Measurements from ENCODE around the gene RIMBP3C. TPM values are rescaled to one million over a fixed set of nuclear protein-coding genes. Genes with fewer than 3 reads are reported as not detected.
"Not testable (repeated sequence)": the region's sequence is repeated elsewhere in the genome, so short reads cannot be mapped to it uniquely, and the experiment has no call there.

The RIMBP3C gene
- total and polyA plus RNA-seq, 2 donors (not counting 1 experiment from before 2014, with no cell fraction given), result 0.22 to 0.89 TPM

DNA sequence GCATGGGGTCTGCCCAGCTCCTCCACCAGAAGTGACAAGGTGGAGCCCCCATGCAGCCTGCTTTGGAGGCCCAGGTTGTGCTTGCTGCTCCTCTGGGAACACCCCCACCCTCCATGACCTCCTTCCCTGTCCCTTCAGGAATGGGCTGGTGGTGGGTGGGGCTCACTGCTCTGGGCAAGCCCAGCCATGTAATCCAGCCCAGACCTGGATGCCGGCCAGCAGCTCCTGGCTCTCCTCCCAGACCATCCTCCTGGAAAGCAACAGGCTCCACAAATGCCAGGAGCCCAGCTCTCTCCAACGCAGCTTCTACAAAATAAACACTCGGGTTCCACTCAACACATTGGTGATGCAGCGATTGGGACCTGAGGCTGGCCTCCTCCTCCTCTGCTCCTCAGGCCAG is 53.3 kb downstream of the RIMBP3C start:
- H3K4me3 Mint-ChIP-seq; H2AFZ ChIP-seq (ENCODE audit: insufficient read depth, low read depth, low read length, poor library complexity, severe bottlenecking); H3K27me3 ChIP-seq (replicated peaks in 1 of 4; ENCODE audit: control extremely low read depth in 1 of 4, control insufficient read depth in 3 of 4, insufficient read depth in 4 of 4, low read length in 3 of 4); H3K27ac Mint-ChIP-seq; H3K9me3 ChIP-seq (ENCODE audit: control extremely low read depth in 1 of 3, control insufficient read depth in 2 of 3, insufficient read depth in 1 of 3, low read length in 2 of 3); H3K4me2 ChIP-seq (replicated peaks; ENCODE audit: low read depth, low read length, poor library complexity, severe bottlenecking); CTCF ChIA-PET; H3K36me3 ChIP-seq (replicated peaks in 1 of 2; ENCODE audit: control extremely low read depth in 1 of 2, control insufficient read depth in 1 of 2, extremely low read depth in 1 of 2, insufficient read depth in 2 of 2, low read length in 1 of 2); H3K4me1 Mint-ChIP-seq; H4K20me1 ChIP-seq (ENCODE audit: control insufficient read depth, insufficient read depth, low read length, poor library complexity, severe bottlenecking); intact Hi-C loops (cut with micrococcal nuclease); ATAC-seq (ENCODE audit: low read depth); H3K79me2 ChIP-seq (ENCODE audit: control insufficient read depth, insufficient read depth, low read length); H3K27me3 Mint-ChIP-seq; H3K4me1 ChIP-seq (ENCODE audit: control insufficient read depth in 2 of 2, insufficient read depth in 2 of 2, low read length in 2 of 2); DNase-seq; H3K27ac ChIP-seq (ENCODE audit: low read length in 2 of 2); H3K4me3 ChIP-seq (ENCODE audit: control extremely low read depth in 1 of 5, extremely low read depth in 1 of 5, insufficient read depth in 1 of 5, low read depth in 2 of 5, low read length in 4 of 5); H3K9me3 Mint-ChIP-seq (ENCODE audit: insufficient read depth); POLR2A ChIA-PET; H3K9ac ChIP-seq (ENCODE audit: low read length): not testable (repeated sequence)
- WGBS (ENCODE audit: insufficient coverage), result no CpG with 5 or more reads among the region's 4 CpGs

Small RNA genes within 50 kb of the gene (small RNA-seq; reads per million reads assigned to genes)
- not detected for gene RF00492 (ENCODE audit: insufficient read length, low read depth, low replicate concordance)
- gene RN7SKP221 (ENCODE audit: insufficient read length, low read depth, low replicate concordance), result not detected

Other genes starting within 250 kb of the RIMBP3C start
- 0.49 and 1.6 TPM in 2 replicates for gene RIMBP3B, start 167.7 kb downstream of the RIMBP3C start, total RNA-seq
- gene RIMBP3B, start 167.7 kb downstream of the RIMBP3C start, polyA plus RNA-seq, result not detected in 2 replicates
- gene HIC2, start 134.1 kb downstream of the RIMBP3C start, total RNA-seq, result 8.1 and 8.4 TPM in 2 replicates
- 2.9 and 4.8 TPM in 2 replicates for gene HIC2, start 134.1 kb downstream of the RIMBP3C start, polyA plus RNA-seq
- 4.5 and 5.0 TPM in 2 replicates for gene TMEM191C, start 84.1 kb downstream of the RIMBP3C start, total RNA-seq
- 5.2 and 5.8 TPM in 2 replicates for gene TMEM191C, start 84.1 kb downstream of the RIMBP3C start, polyA plus RNA-seq
- 28.6 and 30.9 TPM in 2 replicates for gene UBE2L3, start 16.3 kb upstream of the RIMBP3C start, total RNA-seq
- gene UBE2L3, start 16.3 kb upstream of the RIMBP3C start, polyA plus RNA-seq, result 11.8 and 13.5 TPM in 2 replicates
- 46.6 and 48.8 TPM in 2 replicates for gene YDJC, start 78.6 kb upstream of the RIMBP3C start, total RNA-seq
- gene YDJC, start 78.6 kb upstream of the RIMBP3C start, polyA plus RNA-seq, result 55.4 and 82.8 TPM in 2 replicates
- gene CCDC116, start 81.3 kb upstream of the RIMBP3C start, total RNA-seq, result 0.52 and 0.63 TPM in 2 replicates
- 0.29 and 0.55 TPM in 2 replicates for gene CCDC116, start 81.3 kb upstream of the RIMBP3C start, polyA plus RNA-seq
- 10.6 and 15.2 TPM in 2 replicates for gene SDF2L1, start 90.8 kb upstream of the RIMBP3C start, total RNA-seq
- 23.5 and 26.4 TPM in 2 replicates for gene SDF2L1, start 90.8 kb upstream of the RIMBP3C start, polyA plus RNA-seq
- 71.1 and 80.1 TPM in 2 replicates for gene PPIL2, start 114.6 kb upstream of the RIMBP3C start, total RNA-seq
- 71.2 and 81.8 TPM in 2 replicates for gene PPIL2, start 114.6 kb upstream of the RIMBP3C start, polyA plus RNA-seq
- gene YPEL1, start 184.3 kb upstream of the RIMBP3C start, total RNA-seq, result 14.9 and 17.3 TPM in 2 replicates
- gene YPEL1, start 184.3 kb upstream of the RIMBP3C start, polyA plus RNA-seq, result 17.0 and 24.2 TPM in 2 replicates

Measured in B cell (primary cell).